ENCODE results near the gene CSTPP1.
"Not testable (repeated sequence)": the region's sequence is repeated elsewhere in the genome, so short reads cannot be mapped to it uniquely, and the experiment has no call there.

The CSTPP1 gene

DNA sequence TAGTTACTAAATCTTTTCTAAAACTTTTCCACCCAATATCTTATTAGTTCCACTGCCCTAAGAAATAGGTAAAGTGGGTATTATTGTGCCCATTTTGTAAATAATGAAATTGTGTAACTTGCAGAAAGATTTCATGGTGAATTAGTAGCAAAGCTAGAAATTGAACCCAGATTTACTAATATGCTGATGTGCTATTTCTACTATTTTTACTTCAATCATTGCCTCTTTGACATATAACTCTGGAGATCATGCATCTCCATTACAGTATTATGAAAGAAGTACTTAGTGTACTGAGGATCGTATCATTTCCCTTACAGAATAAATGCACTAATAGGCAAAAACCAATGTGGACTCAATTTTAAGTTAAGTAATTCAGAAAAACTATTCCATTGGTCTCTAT lies 119.0 kb downstream of the CSTPP1 start:
- DNase-seq, result no peak

DNA sequence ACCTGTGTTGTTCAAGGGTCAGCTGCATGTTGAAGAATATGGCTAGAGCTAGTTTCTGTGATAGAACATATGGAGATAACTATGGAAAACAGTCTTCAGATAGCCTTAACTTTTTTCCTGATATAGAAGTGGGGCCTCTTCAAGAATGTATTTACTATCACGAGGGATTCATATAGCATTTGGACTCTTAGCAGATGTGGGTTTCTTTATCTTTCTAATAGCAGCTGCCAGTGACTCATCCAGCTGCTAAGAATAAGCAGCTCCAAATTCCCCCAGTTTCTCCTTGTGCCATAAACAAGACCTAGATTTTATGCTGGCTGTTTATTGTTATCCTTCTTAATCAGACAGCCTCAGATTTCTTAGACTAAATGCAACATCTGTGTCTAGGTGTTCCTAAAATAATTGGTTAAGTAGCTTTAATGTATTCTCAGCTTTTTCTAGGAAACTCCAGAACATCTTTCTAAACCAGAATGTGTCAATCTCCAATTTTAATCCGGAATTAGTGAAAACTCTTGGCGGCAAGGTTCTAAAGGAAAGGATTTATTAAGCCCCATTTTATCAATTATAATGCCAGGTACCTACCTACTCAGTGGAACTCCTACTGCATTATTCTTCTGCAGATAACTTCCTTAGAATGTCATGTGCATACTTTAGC lies 119.8 kb downstream of the CSTPP1 start:
- no peak for DNase-seq

DNA sequence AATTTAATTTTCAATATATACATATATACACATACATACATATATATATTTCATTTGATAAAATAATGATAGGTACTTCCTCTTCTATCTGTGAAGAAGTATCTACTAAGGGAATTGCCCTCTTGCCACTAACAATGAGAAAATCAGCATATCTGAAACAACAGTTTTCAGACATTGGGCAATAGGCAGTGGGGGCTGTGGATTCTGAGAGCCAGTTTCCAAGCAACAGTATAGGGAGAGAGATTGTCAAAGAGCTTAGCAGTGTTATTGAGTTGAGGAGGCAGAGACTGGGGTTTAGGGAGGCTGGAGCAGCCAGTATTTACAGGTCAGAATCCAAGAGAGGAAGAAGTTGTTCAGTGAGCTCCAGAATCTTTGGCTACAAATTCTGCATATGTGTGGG lies 120.8 kb downstream of the CSTPP1 start:
- no peak for DNase-seq

DNA sequence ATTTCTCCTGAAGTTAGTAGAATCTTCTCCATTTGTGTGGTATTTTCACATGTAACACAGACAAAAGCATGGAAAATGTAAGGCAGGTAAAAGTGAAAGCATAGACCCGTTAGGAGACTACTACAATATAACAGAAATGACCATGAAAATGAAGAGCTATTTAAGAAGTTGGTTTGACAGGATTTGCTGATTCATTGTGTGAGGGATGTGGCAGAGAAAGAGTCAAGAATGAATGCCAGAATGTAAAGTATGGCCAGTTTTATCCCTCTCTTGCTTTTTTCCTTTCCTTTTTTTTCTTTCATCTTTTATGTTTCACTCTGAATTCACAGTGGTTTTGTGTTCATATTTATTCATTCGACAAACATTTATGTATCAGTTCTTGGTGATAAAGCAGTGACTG lies 124.2 kb downstream of the CSTPP1 start:
- DNase-seq, result no peak

DNA sequence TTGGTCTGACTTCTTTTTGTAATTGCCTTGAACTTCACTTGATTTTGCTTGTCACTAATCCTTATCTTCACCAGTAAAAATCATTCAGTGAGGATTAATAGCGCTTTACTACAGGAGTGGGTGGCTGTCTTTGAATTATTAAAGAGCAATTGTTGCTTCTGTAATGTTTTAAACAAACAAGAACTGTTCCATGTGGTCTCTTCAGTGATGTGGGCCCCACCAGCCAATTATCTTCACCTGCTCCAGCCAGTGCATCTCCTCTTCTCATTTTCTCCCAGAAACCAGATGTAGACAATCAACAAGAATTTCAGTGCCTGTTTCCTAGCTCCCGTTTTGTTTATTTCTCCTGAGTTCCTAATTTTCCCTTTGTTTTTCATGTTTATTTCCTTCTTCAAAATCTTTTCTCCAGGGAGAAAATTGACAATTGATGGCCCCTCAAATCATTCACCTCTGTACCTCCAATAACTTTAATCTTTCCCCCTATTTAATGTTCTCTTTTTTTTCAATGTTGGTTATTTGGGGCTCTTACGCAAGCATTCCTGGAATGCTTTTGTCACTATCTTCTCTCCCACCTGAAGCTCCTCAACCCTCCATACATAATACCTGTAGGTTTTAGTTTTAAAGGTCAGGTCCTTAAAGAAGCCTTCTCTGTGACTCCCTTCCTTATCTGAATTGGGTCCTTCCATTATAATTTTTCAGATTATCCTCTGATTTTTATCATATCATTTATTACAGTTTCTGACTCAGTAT lies 125.0 kb downstream of the CSTPP1 start:
- DNase-seq, result no peak

DNA sequence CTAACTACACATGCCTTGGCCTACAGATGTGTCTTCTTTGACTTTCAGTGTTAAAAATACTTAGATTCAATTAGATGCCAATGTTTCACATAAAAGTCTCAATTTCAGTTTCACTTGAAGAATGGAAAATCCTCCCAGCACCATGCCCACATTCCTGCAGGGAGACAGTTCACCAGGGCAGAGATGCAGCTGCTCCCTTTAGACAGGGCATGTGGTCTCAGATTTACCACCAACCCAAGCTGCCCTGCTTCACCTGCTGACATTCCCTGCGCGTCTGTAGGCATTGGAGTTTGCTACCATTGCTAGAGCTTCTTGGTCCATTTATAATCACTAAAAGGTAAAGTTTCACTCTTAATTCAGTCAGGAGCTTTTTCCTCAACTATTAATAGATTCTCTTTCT lies 126.2 kb downstream of the CSTPP1 start:
- DNase-seq, result no peak

DNA sequence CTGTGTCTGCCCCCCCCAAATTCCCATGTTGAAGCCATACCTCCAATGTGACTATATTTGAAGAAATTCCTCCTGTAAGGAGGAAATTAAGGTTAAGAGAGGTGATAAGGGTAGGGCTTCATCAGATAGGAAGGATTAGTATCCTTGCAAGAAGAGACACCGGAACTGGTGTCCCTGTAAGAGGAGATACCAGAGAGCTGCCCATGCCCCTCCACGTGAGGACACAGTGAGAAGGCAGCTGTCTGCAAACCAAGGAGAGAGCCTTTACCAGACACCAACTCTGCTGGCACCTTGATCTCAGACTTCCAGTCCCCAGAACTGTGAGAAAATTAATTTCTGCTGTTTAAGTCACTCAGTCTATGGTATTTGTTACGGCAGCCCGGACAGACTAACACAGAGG lies 130.8 kb downstream of the CSTPP1 start:
- DNase-seq, result no peak

DNA sequence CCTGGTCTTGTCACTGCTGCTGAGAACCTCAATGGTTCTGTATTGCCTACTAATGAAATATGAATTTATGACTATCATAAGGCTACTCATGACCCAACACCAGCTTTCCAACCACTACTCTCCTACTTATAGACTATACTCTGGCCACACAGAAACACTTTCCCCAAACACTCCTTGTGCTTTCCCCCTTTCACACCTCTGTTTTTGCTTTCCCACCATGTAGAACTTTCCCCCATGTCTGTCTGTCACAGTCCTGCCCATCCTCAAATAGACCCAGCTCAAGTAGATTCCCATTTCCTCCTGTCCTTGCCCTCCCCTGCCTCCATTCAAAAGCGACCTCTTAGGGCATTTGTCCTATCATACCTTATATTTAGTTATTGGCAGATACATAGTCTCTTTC lies 134.2 kb downstream of the CSTPP1 start:
- DNase-seq, result no peak

DNA sequence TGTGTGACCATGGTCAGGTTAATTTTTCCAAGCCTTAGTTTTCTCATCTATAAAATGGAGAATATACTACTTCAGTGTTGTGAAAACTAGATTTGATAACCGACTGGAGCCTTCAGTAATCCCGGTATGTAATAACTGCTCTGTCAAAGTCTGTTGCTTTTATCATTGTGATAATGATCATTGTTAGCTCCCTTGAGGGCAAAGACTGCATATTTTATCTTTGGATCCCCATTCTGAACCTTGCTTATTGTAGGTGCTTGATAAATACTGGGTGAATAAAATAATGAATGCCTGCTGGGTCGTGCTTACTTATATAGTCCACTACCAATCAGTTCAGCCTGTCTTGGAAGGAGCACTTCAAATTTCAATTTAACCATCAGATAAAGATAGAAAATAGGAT lies 134.8 kb downstream of the CSTPP1 start:
- no peak for DNase-seq

DNA sequence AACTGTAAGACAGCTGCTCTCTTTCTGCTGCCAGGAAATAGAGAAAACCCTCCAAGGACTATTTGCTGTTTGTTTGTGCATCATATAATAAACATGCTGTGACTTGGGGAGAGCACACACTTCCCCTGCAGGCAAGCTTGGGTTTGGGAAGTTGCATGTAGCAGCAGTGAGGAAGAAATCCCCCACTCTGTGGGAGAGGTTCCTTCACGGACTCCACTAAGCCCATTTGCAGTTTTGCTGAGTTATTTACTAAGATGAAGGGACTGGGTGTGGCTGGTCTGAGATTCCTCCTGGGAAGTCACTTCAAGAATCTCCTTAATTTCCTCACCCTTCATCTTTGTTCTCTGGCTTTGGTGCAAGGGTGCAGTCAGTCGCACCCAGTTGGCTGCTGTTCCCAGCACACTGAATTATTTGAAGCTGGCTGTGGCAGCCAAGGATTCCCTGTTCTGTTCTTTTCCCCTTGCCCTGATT lies 135.3 kb downstream of the CSTPP1 start:
- DNase-seq, result no peak

DNA sequence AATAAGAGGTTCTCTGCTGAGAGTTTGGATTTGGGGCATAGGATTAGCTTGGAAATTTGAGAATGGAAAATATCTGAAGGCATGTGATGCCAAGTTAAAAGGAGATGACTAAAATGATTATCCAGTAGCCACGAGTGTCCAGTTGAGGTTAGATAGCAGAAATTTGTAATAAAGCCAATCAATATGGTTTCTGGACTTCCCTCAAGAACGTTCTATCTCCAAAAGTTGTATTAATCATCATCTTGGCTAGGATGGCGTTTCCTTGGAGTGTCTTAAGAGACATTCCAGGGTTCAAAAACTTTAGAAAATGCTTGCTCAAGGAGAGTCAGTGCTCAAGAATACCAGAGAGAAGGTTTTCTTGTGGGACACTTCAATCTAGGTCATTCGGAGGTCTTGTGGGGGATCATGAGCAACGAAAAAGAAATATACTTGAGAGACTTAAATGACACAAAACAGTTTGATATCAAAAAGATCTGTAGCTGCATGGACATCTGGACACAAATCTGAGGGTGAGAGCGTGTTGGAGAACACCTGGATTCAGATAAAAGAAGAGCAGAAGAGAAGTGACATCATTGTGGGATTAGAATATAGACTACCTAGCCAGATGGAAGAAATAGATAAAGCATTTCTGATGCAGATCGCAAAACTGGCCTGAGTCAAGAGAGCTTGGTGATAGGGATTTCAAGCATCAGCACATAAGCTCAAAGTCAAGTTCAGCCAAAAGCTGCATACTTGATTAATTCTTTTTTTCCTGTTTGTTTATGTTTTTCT lies 142.4 kb downstream of the CSTPP1 start:
- DNase-seq, result no peak

DNA sequence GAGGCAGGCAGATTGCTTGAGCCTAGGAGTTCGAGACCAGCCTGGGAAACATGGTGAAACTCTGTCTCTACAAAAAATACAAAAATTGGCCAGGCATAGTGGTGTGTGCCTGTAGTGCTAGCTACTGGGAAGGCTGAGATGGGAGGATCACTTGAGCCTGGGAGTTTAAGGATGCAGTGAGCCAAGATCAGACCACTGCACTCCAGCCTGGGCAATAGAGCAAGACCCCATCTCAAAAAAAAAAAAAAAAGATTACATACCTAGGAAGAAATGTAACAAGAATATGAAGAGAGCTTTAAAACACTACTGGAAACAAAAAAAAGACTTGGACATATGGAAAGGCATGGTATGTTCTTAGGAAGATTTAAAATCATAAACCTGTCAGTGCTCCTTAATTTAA lies 144.2 kb downstream of the CSTPP1 start:
- DNase-seq, result not testable (repeated sequence)

DNA sequence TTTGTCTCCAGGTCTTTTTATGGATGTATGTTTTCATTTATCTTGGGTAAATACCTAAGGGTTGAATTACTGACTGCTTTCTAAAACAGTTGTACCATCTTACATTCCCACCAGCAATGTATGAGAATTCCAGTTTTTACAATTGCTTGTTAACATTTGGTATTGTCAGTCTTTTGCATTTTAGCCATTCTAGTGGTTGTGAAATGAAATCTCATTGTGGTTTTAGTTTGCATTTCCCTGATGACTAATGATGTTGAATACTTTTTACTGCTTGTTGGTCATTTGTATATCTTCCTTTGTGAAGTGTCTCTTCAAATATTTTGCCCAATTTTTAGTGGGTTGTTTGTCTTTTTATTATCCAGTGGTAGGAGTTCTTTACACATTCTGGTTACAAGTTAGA lies 147.4 kb downstream of the CSTPP1 start:
- DNase-seq, result no peak

DNA sequence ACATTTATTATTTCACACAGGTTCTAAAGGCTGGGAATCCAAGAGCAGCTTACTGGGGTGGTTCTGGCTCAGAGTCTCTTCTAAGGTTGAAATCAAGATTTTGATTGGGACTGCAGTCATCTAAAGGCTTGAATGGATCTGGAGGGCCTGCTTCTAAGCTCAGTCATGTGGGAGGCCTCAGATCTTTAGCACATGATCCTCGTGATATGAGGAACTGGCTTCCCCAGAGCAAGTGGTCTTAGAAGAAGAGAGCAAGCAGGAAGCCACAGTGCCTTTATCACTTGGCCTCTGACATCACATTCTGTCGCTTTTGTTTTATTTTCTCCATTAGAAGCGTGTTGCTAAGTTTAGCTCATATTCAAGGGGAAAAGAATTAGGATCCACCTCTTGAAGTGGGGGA lies 151.2 kb downstream of the CSTPP1 start:
- no peak for DNase-seq

DNA sequence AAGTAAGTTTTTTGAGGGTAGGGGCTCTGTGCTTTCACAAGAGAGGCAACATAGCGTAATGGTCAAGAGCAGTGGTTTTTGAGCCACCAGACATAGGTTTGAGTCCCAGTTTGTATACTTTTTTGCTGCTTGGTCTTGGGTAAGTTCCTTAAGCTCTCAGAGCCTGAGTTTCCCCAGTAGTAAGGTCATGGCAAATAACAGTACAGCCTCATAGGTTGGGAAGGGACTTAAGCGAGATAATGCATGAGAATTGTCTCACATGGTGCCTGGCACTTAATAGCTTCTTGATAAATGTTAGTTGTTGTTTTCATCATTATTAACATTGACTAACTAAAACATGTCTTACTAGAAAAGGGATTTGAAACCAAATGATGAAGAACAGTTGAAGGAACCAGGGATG lies 157.0 kb downstream of the CSTPP1 start:
- no peak for DNase-seq

DNA sequence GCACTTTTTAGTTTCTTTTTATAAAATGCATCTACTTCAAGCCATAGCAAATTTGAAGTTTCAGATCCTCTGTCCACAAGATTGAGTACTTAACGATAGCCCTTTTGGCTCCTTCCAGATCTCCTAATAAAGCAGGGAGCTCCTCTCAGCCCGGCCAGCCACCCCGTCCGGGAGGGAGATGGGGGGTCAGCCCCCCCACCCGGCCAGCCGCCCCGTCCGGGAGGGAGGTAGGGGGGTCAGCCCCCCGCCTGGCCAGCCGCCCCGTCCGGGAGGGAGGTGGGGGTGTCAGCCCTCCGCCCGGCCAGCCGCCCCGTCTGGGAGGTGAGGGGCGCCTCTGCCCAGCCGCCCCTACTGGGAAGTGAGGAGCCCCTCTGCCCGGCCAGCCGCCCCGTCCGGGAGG lies 160.3 kb downstream of the CSTPP1 start:
- not testable (repeated sequence) for DNase-seq

DNA sequence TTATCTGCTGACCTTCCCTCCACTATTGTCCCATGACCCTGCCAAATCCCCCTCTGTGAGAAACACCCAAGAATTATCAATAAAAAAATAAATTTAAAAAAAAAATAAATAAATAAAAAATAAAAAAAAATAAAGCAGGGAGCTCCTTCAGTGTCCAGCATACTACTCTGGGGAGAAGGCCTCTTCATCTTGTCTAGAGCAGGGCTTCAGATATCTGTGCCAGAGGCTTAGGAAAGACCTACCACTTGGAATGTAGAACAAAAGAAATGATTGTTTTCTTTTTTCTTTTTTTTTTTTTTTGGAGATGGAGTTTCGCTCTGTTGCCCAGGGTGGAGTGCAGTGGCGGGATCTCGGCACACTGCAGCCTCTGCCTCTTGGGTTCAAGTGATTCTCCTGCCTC lies 161.7 kb downstream of the CSTPP1 start:
- not testable (repeated sequence) for DNase-seq

DNA sequence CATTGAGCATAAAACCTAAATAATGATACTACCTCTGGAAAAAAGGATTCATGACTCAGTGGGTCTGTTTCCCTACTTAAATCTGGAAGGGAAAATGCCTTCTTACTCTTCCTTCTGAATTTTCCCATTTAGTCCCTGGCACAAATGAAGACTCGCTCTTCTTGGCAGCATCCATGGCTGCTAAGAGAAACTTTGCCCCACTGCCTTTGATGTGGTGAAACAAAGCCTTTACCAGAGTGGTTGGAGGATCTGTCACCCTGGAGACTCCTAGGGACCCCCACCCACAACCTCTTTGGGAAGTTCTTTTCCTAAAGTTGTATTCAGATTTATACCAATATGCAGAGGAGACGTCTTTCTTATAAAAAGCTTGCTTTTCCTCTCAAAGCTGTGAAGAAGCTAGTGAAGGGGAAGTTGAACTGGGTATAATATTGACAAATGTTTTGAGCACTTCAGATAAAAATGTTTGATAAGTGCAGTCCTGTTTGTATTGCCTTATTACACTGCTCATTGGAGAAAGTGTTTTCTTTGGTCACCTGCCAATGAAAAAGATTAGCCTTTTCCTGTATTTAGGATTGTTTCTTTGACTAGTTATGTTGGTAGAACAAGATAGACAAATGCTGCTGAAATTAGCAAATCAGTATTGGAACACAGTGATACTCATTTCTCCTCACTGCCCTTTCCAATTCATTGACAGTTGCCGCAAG lies 162.8 kb downstream of the CSTPP1 start:
- DNase-seq, result no peak

DNA sequence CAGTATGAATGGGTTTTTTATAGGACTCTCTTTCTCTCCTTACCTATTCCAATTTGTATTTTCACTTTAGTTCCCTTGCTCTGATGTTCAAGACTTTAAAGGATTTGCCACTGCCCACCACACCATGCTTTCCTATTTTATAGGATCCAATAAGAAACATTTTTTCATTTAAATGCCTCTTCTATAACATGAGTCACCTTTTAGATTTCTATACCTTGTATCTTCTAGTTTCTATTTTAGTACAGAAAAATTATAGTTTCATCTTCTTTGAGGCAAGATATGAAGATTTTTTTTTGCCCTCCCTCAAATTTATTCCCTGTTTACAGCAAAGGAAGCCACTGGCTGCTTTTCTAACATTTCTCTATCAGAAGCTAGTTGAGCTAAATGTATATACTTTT lies 163.4 kb downstream of the CSTPP1 start:
- DNase-seq, result no peak

DNA sequence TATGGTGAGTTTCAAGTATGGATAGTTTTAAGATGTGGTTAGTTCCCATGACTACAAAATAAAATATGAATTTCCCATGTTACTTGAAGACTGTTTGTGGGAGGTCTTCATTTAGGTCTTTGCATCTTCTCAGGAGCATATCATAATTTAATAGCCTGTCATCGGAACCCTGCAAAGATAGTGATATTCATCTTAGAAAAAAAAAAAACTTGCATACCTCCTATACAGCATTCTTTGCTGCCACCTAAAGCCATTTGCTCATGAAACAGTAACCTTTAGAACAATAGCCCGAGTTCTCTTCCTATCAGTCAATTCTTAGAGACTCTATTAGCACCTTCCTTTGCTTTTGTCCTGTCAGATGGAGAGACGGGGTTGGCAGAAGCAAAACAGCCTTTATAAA lies 164.8 kb downstream of the CSTPP1 start:
- no peak for DNase-seq

DNA sequence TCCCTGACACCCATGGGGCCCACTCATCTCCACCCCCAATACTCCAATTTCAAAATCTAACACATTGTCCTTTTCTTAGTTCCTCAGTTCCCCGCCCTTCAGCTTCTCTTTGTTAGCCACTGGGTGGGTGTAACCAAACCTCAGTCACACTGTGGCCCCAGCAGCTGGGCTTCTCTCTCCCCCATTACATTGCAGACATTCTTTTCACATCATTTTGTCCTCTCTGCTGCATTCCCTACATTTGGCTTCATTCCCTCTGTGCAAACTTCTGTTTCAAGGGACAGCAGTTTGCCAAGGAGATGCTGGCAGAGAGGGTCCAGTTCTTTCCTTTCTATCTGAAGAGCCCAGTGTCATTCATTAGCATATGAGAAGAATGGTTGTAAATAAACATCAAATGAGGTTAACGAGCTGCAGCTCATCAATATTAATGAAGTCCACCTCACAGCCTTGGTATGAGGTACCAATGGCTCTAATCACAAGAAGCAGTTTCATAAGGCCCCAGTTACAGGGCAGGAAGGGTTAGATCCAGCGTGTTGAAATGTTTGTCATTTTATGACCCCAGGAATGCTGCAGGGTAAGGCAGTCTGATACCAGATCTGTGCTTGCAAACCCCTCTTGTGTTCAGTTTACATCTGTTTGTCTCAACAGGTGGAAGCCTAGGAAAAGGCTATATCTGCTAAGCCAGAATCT lies 167.8 kb downstream of the CSTPP1 start:
- no peak for DNase-seq

DNA sequence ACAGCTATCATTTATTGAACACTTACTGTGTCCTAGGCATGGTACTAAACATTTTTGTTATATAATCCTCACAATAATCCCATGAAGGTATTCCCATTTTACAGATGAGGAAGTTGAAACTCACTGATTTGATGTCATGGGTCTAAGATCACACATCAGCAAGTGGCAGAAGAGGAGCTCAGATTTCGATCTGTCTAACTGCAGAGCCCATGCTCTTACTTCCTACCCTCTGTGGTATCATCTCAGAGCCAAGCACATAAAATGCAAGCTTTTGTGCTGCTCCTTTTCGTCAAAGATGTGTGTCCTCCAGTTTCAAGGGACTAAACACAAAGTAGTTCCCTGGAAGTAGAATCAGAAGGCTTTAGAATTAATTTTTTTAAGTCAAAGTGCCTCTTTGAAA lies 169.0 kb downstream of the CSTPP1 start:
- no peak for DNase-seq

DNA sequence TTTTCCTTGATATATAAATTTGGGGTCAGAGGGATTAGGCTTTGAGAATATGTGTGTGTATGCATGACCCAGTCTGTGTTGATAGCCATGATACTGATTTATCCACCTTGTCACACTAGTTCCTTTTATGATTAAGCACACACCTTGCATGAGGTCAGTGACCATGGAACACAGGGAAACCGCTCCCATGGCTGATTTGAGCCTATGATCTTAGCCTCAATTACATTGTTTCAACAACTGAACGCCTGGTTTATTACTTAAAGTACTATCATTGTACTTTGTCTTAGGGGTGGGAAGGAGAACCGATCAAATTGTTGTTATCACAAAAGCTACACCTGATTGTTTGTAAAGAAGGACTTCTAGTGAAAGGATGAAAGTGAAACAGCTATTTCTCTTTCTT lies 169.4 kb downstream of the CSTPP1 start:
- DNase-seq, result no peak
